RWPE1 (cell line): Measurements from ENCODE around the gene LMF2.
A peak's percentile ranks its signal among the peaks of the same experiment; 100 is the strongest.

ENCODE experiments used
- CTCF ChIA-PET: fragments of 350-600 bp; sonication (Branson Sonifier 250); formaldehyde crosslinking; extraction: SDS; loops from one replicate; lab custom pipeline; 2021; lab: Yijun Ruan, JAX
- POLR2A ChIA-PET: fragments of 400-600 bp; formaldehyde crosslinking; extraction: SDS; loops from one replicate; lab custom pipeline; 2020; ENCODE audit warnings: antibody characterized with exemption; ENCODE audit not compliant: low non-redundant PET; lab: Yijun Ruan, JAX
- DNase-seq: peaks from one replicate; pipeline ENCODE4 v3.0.0; 2012; ENCODE audit warnings: low spot score
- H3K27ac ChIP-seq: fragments of 450-650 bp; 2 replicates; pipeline ENCODE4 v1.5.1; 2017
- TF ChIP-seq, protein P1 (sequence below): fragments of 450-650 bp; conservative IDR thresholded peaks from 2 replicates; pipeline ENCODE4 v1.5.1; 2017; ENCODE audit warnings: low read depth, mild to moderate bottlenecking

The LMF2 gene

DNA sequence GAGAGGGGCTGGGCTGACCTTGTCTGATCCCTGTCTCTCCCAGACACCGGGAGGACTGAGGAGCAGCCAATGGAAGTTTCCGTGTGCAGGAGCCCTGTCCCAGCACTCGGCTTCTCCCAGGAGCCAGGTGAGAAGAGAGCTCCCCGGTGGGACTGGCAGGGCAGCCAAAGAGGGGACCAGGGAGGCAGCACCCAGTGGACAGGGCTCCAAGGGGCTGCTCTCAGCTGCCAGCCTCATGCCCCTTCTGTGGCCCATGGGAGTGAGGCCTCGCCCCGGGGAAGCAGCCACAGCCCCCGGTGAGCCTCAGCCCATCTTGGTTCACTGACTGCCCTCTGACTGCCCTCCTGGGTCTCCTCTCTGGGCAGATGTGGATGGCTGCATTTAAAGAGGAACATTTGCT lies 11.1 kb upstream of the LMF2 start:
- DNase-seq: no peak
- TF ChIP-seq, protein P1, sequence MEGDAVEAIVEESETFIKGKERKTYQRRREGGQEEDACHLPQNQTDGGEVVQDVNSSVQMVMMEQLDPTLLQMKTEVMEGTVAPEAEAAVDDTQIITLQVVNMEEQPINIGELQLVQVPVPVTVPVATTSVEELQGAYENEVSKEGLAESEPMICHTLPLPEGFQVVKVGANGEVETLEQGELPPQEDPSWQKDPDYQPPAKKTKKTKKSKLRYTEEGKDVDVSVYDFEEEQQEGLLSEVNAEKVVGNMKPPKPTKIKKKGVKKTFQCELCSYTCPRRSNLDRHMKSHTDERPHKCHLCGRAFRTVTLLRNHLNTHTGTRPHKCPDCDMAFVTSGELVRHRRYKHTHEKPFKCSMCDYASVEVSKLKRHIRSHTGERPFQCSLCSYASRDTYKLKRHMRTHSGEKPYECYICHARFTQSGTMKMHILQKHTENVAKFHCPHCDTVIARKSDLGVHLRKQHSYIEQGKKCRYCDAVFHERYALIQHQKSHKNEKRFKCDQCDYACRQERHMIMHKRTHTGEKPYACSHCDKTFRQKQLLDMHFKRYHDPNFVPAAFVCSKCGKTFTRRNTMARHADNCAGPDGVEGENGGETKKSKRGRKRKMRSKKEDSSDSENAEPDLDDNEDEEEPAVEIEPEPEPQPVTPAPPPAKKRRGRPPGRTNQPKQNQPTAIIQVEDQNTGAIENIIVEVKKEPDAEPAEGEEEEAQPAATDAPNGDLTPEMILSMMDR: no peak
- POLR2A ChIA-PET: no interaction called here
- peak overlapping the region; percentile 16 for H3K27ac ChIP-seq
- CTCF ChIA-PET: interaction anchor here (0.6 kb wide), 1 partner anchor 266 kb away, joined by 4 read pairs; no protein-coding TSS in a partner anchor

DNA sequence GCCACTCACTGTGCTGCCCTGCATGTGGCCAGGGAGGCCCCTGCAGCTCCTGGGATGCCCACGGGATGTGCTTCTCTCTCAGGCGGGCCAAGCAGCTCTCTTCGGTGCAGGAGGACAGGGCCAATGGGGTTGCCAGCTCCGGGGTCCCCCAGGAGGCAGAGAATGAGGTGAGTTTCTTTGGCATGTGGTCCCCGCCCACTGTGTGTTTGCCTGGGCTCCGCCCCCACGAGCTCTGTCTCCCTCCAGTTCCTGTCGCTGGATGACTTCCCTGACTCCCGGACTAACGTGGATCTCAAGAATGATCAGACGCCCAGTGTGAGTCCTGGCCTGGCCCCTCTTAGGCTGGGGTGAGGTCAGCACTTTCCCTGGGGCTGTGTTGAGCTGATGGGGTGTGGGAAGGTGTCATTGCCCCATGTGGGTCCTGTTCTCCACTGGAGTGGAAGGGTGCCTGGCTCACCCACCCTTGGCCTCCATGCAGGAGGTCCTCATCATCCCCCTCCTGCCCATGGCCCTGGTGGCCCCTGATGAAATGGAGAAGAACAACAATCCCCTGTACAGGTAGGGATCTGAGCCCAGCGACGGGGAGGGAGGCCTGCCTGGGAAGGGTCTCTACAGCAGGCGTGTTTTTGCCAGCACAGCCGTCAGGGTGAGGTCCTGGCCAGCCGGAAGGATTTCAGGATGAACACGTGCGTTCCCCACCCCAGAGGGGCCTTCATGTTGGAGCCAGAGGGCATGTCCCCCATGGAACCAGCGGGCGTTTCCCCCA lies 10.2 kb upstream of the LMF2 start:
- DNase-seq: no peak
- ChIA-PET CTCF (no interaction called here), POLR2A (no interaction called here)
- TF ChIP-seq, protein P1: no peak
- H3K27ac ChIP-seq: peak overlapping the region; percentile 16; the same call in 1 of the 2 replicates

DNA sequence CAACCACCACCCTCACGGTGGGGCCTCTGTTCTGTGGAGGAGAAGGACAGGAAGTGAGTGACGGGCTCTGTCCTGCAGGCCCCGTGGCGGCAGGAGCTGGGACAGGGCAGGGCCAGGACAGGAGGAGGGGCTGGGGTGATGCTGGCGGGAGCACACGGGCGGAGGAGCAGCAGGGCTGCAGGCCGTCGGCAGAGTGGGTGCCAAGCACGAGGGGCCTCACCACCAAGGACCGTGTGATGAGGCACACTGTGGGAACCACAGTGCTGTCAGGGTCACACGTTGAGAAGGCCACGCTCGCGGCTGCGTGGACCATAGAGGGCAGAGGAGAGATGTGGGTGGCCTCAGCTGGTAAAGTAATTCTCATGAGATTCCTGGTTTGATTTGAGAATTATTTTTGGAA lies 9.4 kb upstream of the LMF2 start:
- TF ChIP-seq, protein P1: no peak
- POLR2A ChIA-PET: no interaction called here
- CTCF ChIA-PET: no interaction called here

DNA sequence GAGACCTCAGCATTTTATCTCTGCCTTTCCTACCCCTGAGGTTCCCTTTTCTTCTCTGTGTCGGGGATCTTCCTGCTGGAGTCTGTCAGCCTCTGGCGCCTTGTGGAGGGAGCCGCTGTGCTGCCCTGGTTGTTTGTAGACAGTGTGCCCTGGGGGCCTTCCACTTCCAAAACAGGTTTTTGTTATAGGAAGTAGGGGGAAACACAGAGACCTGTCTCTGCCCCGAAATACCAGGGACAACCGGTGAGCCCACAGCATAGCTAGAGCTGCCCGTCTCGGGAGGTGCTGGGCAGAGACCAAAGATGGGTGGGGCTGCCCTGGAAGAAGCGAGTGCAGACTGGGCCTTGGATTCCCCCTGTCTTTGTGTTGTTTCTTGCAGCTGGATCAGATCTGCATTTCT lies 8.6 kb upstream of the LMF2 start:
- ChIA-PET CTCF (no interaction called here), POLR2A (no interaction called here)
- DNase-seq: no peak
- TF ChIP-seq, protein P1: no peak
- H3K27ac ChIP-seq: peak overlapping the region; percentile 11; the same call in 1 of the 2 replicates

More for the DNA sequence above, 9.4 kb upstream of the LMF2 start:
- no peak for DNase-seq
- H3K27ac ChIP-seq: 0 out of 2 replicates have a peak overlapping the region, but pooled peaks have one; percentile 11

DNA sequence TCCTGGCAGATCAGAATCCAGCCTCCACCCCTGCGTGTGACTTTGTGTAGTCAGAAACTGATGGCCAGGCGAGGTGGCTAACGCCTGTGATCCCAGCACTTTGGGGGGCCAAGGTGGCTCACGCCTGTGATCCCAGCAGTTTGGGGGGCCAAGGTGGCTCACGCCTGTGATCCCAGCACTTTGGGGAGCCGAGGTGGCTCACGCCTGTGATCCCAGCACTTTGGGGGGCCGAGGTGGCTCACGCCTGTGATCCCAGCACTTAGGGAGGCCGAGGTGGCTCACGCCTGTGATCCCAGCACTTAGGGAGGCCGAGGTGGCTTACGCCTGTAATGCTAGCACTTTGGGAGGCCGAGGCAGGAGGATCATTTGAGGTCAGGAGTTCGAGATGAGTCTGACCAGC lies 5.7 kb upstream of the LMF2 start:
- TF ChIP-seq, protein P1: no peak
- POLR2A ChIA-PET: no interaction called here
- CTCF ChIA-PET: no interaction called here
- no peak overlapping the region for H3K27ac ChIP-seq
- no peak for DNase-seq

DNA sequence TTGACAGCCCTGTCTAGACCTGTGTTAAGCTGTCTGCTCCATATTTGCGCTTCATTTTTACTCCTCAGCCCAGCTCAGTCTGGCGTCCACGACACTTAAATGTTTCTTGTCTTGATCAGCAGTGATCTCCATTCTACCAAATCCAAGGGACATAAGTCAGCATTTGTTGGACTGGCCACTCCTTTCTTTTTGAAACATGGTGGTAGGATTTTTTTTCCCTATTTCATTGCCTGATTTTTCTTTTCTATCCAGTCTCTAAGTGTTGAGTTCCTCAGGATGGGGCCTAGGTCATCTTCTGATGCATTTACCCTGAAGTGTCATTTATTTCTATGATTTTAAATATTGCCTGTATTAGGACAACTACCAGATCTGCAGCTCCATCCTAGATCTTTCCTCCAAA lies 1.4 kb upstream of the LMF2 start:
- POLR2A ChIA-PET: no interaction called here
- DNase-seq: no peak
- no peak overlapping the region for H3K27ac ChIP-seq
- TF ChIP-seq, protein P1: no peak
- CTCF ChIA-PET: no interaction called here
